Measurements from ENCODE around the gene PARD3B. TPM values are rescaled to one million over a fixed set of nuclear protein-coding genes. Genes with fewer than 3 reads are reported as not detected.

The PARD3B gene
- polyA plus RNA-seq, 3 donors, result not detected

- H3K4me2 ChIP-seq (replicated peaks; ENCODE audit: extremely low read depth, low read length, poor library complexity, severe bottlenecking), result no peak overlapping the region
- H3K9ac ChIP-seq (ENCODE audit: insufficient read depth, low read length, poor library complexity, severe bottlenecking), result no peak overlapping the region
- H4K20me1 ChIP-seq (ENCODE audit: insufficient read depth, low read length), result no peaks in the 10 kb centered on the region
- peaks cover 0 to 3% of the 10 kb centered on the region in 2 donors for H3K9me3 ChIP-seq (replicated peaks in 1 of 2; ENCODE audit: control insufficient read depth in 1 of 2, insufficient read depth in 1 of 2, low read length in 2 of 2)
- H3K27me3 Mint-ChIP-seq (ENCODE audit: low read depth in 3 of 3), result peaks cover 0 to 3% (median 0%) of the 10 kb centered on the region in 3 donors
- intact Hi-C loops (cut with micrococcal nuclease), result no loop called here
- no peaks in the 10 kb centered on the region for H3K36me3 ChIP-seq (replicated peaks in 1 of 2; ENCODE audit: control insufficient read depth in 1 of 2, insufficient read depth in 2 of 2, low read length in 2 of 2)
- TF ChIP-seq CTCF (IDR thresholded peaks at IDR 0.05), result no peak
- no peak overlapping the region for H3K27ac ChIP-seq (ENCODE audit: low read depth in 1 of 2, low read length in 2 of 2)
- no CpG with 5 or more reads among the region's 1 CpG for WGBS (ENCODE audit: insufficient coverage)
- H3K4me1 ChIP-seq (ENCODE audit: control insufficient read depth in 1 of 2, insufficient read depth in 2 of 2, low read length in 2 of 2), result no peaks in the 10 kb centered on the region
- H3K79me2 ChIP-seq (ENCODE audit: insufficient read depth, low read length), result no peaks in the 10 kb centered on the region
- H3K27ac Mint-ChIP-seq, result no peak overlapping the region
- H3K4me1 Mint-ChIP-seq, result no peaks in the 10 kb centered on the region
- no peak for DNase-seq
- no peak overlapping the region for H2AFZ ChIP-seq (ENCODE audit: insufficient read depth, low read depth, low read length, poor library complexity, severe bottlenecking)
- H3K4me3 Mint-ChIP-seq, result no peak overlapping the region
- H3K9me3 Mint-ChIP-seq, result peaks cover 0 to 5% (median 2%) of the 10 kb centered on the region in 7 donors
- H3K4me3 ChIP-seq (replicated peaks in 1 of 3; ENCODE audit: low read depth in 2 of 3, low read length in 3 of 3), result no peak overlapping the region
- H3K36me3 Mint-ChIP-seq, result no peaks in the 10 kb centered on the region
- H3K27me3 ChIP-seq (ENCODE audit: control insufficient read depth in 2 of 2, insufficient read depth in 2 of 2, low read length in 2 of 2), result no peaks in the 10 kb centered on the region
Measured at GRCh38 chr2:205017912-205018311, 472.6 kb downstream of the PARD3B start.

- Mint-ChIP-seq H3K4me1 (no peaks in the 10 kb centered on the region), H3K9me3 (peaks cover 0 to 7% (median 2%) of the 10 kb centered on the region in 7 donors), H3K36me3 (no peaks in the 10 kb centered on the region), H3K27me3 (ENCODE audit: low read depth in 3 of 3) (peaks cover 0 to 3% (median 0%) of the 10 kb centered on the region in 3 donors), H3K4me3 (no peak overlapping the region), H3K27ac (no peak overlapping the region)
- Histone ChIP-seq H3K27ac (ENCODE audit: low read depth in 1 of 2, low read length in 2 of 2) (no peak overlapping the region), H2AFZ (ENCODE audit: insufficient read depth, low read depth, low read length, poor library complexity, severe bottlenecking) (no peak overlapping the region), H3K4me3 (replicated peaks in 1 of 3; ENCODE audit: low read depth in 2 of 3, low read length in 3 of 3) (no peak overlapping the region), H4K20me1 (ENCODE audit: insufficient read depth, low read length) (no peaks in the 10 kb centered on the region), H3K27me3 (ENCODE audit: control insufficient read depth in 2 of 2, insufficient read depth in 2 of 2, low read length in 2 of 2) (no peaks in the 10 kb centered on the region), H3K9me3 (replicated peaks in 1 of 2; ENCODE audit: control insufficient read depth in 1 of 2, insufficient read depth in 1 of 2, low read length in 2 of 2) (peaks cover 0 to 3% of the 10 kb centered on the region in 2 donors), H3K4me1 (ENCODE audit: control insufficient read depth in 1 of 2, insufficient read depth in 2 of 2, low read length in 2 of 2) (no peaks in the 10 kb centered on the region), H3K9ac (ENCODE audit: insufficient read depth, low read length, poor library complexity, severe bottlenecking) (no peak overlapping the region), H3K4me2 (replicated peaks; ENCODE audit: extremely low read depth, low read length, poor library complexity, severe bottlenecking) (no peak overlapping the region), H3K79me2 (ENCODE audit: insufficient read depth, low read length) (no peaks in the 10 kb centered on the region), H3K36me3 (replicated peaks in 1 of 2; ENCODE audit: control insufficient read depth in 1 of 2, insufficient read depth in 2 of 2, low read length in 2 of 2) (no peaks in the 10 kb centered on the region)
- WGBS (ENCODE audit: insufficient coverage), result 95% methylated on average over 3 of the region's 3 CpGs
- no peak for DNase-seq
- intact Hi-C loops (cut with micrococcal nuclease), result no loop called here
- TF ChIP-seq CTCF (IDR thresholded peaks at IDR 0.05), result no peak
Measured at GRCh38 chr2:205020673-205021072, 475.4 kb downstream of the PARD3B start.

Measured in CD14-positive monocyte (primary cell).